T1000 (cell line): ENCODE measurements around the gene TMEM39A.

Experiments used
- DNase-seq: peaks from one replicate; lab custom pipeline; 2025; ENCODE audit warnings: mixed read lengths; lab: John Stamatoyannopoulos, UW

Gene TMEM39A

GRCh38 chr3:119400466-119400865, 62.9 kb downstream of the TMEM39A start:
- DNase-seq, result no peak

- no peak for DNase-seq
Measured at GRCh38 chr3:119396870-119397269, 66.5 kb downstream of the TMEM39A start.

GRCh38 chr3:119395923-119396358, 67.5 kb downstream of the TMEM39A start:
- no peak for DNase-seq

GRCh38 chr3:119388577-119388976, 74.8 kb downstream of the TMEM39A start:
- DNase-seq, result no peak

GRCh38 chr3:119382134-119382533, 81.3 kb downstream of the TMEM39A start:
- DNase-seq, result no peak

- no peak for DNase-seq
Measured at GRCh38 chr3:119380697-119381096, 82.7 kb downstream of the TMEM39A start.
